H9 (cell line): ENCODE results near the gene ACOT13. TPM values are rescaled to one million over a fixed set of nuclear protein-coding genes. Genes with fewer than 3 reads are reported as not detected.

Experiments
- DNase-seq: peaks from one replicate; pipeline ENCODE4 v3.0.0-alpha.2; 2017
- H2AFZ ChIP-seq: one replicate; pipeline ENCODE4 v1.6.1; 2013; ENCODE audit warnings: mild to moderate bottlenecking, low read length, control low read depth, moderate library complexity
- H2AK5ac ChIP-seq: 2 replicates; pipeline ENCODE4 v1.6.1; 2013; ENCODE audit warnings: low read length, control low read depth, mixed read lengths; ENCODE audit not compliant: insufficient read length
- H2BK120ac ChIP-seq: one replicate; pipeline ENCODE4 v1.6.1; 2013; ENCODE audit warnings: low read depth, mild to moderate bottlenecking, low read length, control low read depth, inconsistent platforms; ENCODE audit not compliant: poor library complexity, severe bottlenecking
- H2BK12ac ChIP-seq: 2 replicates; pipeline ENCODE4 v1.6.1; 2013; ENCODE audit warnings: low read length, control low read depth, mixed read lengths, low read depth; ENCODE audit not compliant: insufficient read length
- H2BK15ac ChIP-seq: 2 replicates; pipeline ENCODE4 v1.6.1; 2013; ENCODE audit warnings: low read depth, low read length, control low read depth
- H2BK20ac ChIP-seq: one replicate; pipeline ENCODE4 v1.6.1; 2013; ENCODE audit warnings: low read depth, mild to moderate bottlenecking, low read length, control low read depth, inconsistent platforms; ENCODE audit not compliant: poor library complexity, severe bottlenecking
- H2BK5ac ChIP-seq: 2 replicates; pipeline ENCODE4 v1.6.1; 2013; ENCODE audit warnings: low read length, control low read depth, mixed read lengths; ENCODE audit not compliant: insufficient read length
- H3K14ac ChIP-seq: 2 replicates; pipeline ENCODE4 v1.6.1; 2013; ENCODE audit warnings: low read length, control low read depth; ENCODE audit not compliant: insufficient read depth
- H3K18ac ChIP-seq: 2 replicates; pipeline ENCODE4 v1.6.1; 2013; ENCODE audit warnings: low read depth, mild to moderate bottlenecking, mixed read lengths, low read length, control low read depth; ENCODE audit not compliant: insufficient read length
- H3K23ac ChIP-seq: 2 replicates; pipeline ENCODE4 v1.6.1; 2013; ENCODE audit warnings: low read length, control low read depth, mixed read lengths, low read depth; ENCODE audit not compliant: insufficient read length
- H3K23me2 ChIP-seq: 2 replicates; pipeline ENCODE4 v1.6.1; 2013; ENCODE audit warnings: low read depth, mild to moderate bottlenecking, mixed read lengths, low read length, control low read depth; ENCODE audit not compliant: insufficient read length, poor library complexity, severe bottlenecking
- H3K27ac ChIP-seq: 2 replicates; pipeline ENCODE4 v1.5.1; 2013; ENCODE audit warnings: low read length, control low read depth, mixed read lengths, low read depth; ENCODE audit not compliant: insufficient read length
- H3K27me3 ChIP-seq: 2 replicates; pipeline ENCODE4 v1.6.1; 2013; ENCODE audit warnings: low read length, control low read depth, inconsistent platforms; ENCODE audit not compliant: insufficient read depth
- H3K4ac ChIP-seq: 2 replicates; pipeline ENCODE4 v1.6.1; 2013; ENCODE audit warnings: low read depth, mild to moderate bottlenecking, control low read depth, inconsistent platforms, low read length, moderate library complexity
- H3K4me1 ChIP-seq: 2 replicates; pipeline ENCODE4 v1.6.1; 2013; ENCODE audit warnings: low read length, control low read depth, inconsistent platforms; ENCODE audit not compliant: insufficient read depth
- H3K4me2 ChIP-seq: 2 replicates; pipeline ENCODE4 v1.6.1; 2013; ENCODE audit warnings: low read length, control low read depth, mixed read lengths; ENCODE audit not compliant: insufficient read length, insufficient read depth
- H3K56ac ChIP-seq: 2 replicates; pipeline ENCODE4 v1.6.1; 2013; ENCODE audit warnings: low read depth, mild to moderate bottlenecking, mixed read lengths, low read length, control low read depth; ENCODE audit not compliant: insufficient read length
- H3K79me1 ChIP-seq: 2 replicates; pipeline ENCODE4 v1.6.1; 2013; ENCODE audit warnings: low read depth, mild to moderate bottlenecking, moderate library complexity, low read length, control low read depth, inconsistent platforms; ENCODE audit not compliant: insufficient read depth, poor library complexity, severe bottlenecking
- H3K79me2 ChIP-seq: 2 replicates; pipeline ENCODE4 v1.6.1; 2013; ENCODE audit warnings: low read length, control low read depth, inconsistent platforms; ENCODE audit not compliant: insufficient read depth
- H3K9ac ChIP-seq: 2 replicates; pipeline ENCODE4 v1.6.1; 2013; ENCODE audit warnings: low read length, control low read depth, mixed read lengths; ENCODE audit not compliant: insufficient read length; ENCODE audit errors: extremely low read depth
- H3K9me3 ChIP-seq: one replicate; pipeline ENCODE4 v1.6.1; 2013; ENCODE audit warnings: low read depth, low read length, inconsistent platforms; ENCODE audit not compliant: control insufficient read depth
- H3T11ph ChIP-seq: one replicate; pipeline ENCODE4 v1.6.1; 2013; ENCODE audit warnings: mild to moderate bottlenecking, low read length, control low read depth, inconsistent platforms
- H4K20me1 ChIP-seq: one replicate; pipeline ENCODE4 v1.6.1; 2013; ENCODE audit not compliant: control insufficient read depth, insufficient read length, insufficient read depth
- H4K5ac ChIP-seq: 2 replicates; pipeline ENCODE4 v1.6.1; 2013; ENCODE audit warnings: low read depth, mild to moderate bottlenecking, mixed read lengths, low read length, control low read depth; ENCODE audit not compliant: insufficient read length
- H4K8ac ChIP-seq: replicated peaks from 2 replicates; pipeline ENCODE4 v1.6.1; 2013; ENCODE audit warnings: low read length, control low read depth, mixed read lengths, low read depth; ENCODE audit not compliant: insufficient read length
- H4K91ac ChIP-seq: 2 replicates; pipeline ENCODE4 v1.6.1; 2013; ENCODE audit warnings: low read depth, mild to moderate bottlenecking, moderate library complexity, mixed read lengths, low read length, control low read depth; ENCODE audit not compliant: insufficient read length
- H3K27ac Mint-ChIP-seq, 3 experiments: 2 replicates in 2 of 3; 3 replicates in 1 of 3; pipeline ENCODE4 v1.8.0; 2020 to 2021; ENCODE audit warnings: mixed read lengths in 3 of 3, mild to moderate bottlenecking in 1 of 3, moderate library complexity in 1 of 3
- H3K27me3 Mint-ChIP-seq: 2 replicates; pipeline ENCODE4 v1.8.0; 2021; ENCODE audit warnings: low read depth, mild to moderate bottlenecking, moderate library complexity, mixed read lengths
- H3K36me3 Mint-ChIP-seq, 3 experiments: 2 replicates in 2 of 3; 3 replicates in 1 of 3; pipeline ENCODE4 v1.8.0; 2020 to 2021; ENCODE audit warnings: low read depth in 3 of 3, mixed read lengths in 3 of 3; ENCODE audit not compliant: insufficient read depth in 1 of 3
- H3K4me1 Mint-ChIP-seq, 2 experiments: 2 replicates each; pipeline ENCODE4 v1.8.0; 2020; ENCODE audit warnings: mixed read lengths in 2 of 2
- H3K4me3 Mint-ChIP-seq, 2 experiments: 2 replicates in 1 of 2; 3 replicates in 1 of 2; pipeline ENCODE4 v1.8.0; 2020 to 2021; ENCODE audit warnings: mild to moderate bottlenecking in 2 of 2, mixed read lengths in 2 of 2, moderate library complexity in 1 of 2
- H3K9me3 Mint-ChIP-seq, 2 experiments: 2 replicates in 1 of 2; 3 replicates in 1 of 2; pipeline ENCODE4 v1.8.0; 2020; ENCODE audit warnings: mild to moderate bottlenecking in 2 of 2, mixed read lengths in 2 of 2, moderate library complexity in 1 of 2
- CTCF ChIP-seq: fragments of 200-600 bp; sonication (generic); conservative IDR thresholded peaks from 3 replicates; pipeline ENCODE4 v1.8.0; 2021; ENCODE audit warnings: antibody characterized with exemption, mild to moderate bottlenecking
- WGBS: extraction: QIAGEN DNeasy Blood & Tissue Kit; methylation state at CpG from one replicate; pipeline ENCODE4 v1.1.7; 2013; ENCODE audit warnings: missing lambda C conversion rate, low lambda C conversion rate, mixed read lengths; ENCODE audit not compliant: insufficient read length; ENCODE audit errors: extremely low coverage; 5-methylcytosine and 5-hydroxymethylcytosine counted together
- total RNA-seq: library from RNA; stranded (reverse); gene quantifications from 2 replicates; pipeline ENCODE4 v1.2.1, GENCODE V29; 2021

The ACOT13 gene
- total RNA-seq, 1 experiment from 2014 or later, result 38.0 TPM

GRCh38 chr6:24752917-24753492, 86.1 kb downstream of the ACOT13 start:
- H3K4me3 Mint-ChIP-seq, result no peak overlapping the region

More at GRCh38 chr6:24752917-24753492, 86.1 kb downstream of the ACOT13 start:
- Histone ChIP-seq H3T11ph (no peak overlapping the region), H4K8ac (no peak overlapping the region), H3K79me2 (no peaks in the 10 kb centered on the region), H3K27ac (no peak overlapping the region), H3K23ac (no peak overlapping the region), H2BK5ac (no peak overlapping the region), H2BK12ac (no peak overlapping the region), H3K79me1 (no peaks in the 10 kb centered on the region), H3K9ac (no peak overlapping the region), H2AFZ (no peak overlapping the region), H3K4me2 (no peak overlapping the region), H3K4ac (no peak overlapping the region), H3K23me2 (no peaks in the 10 kb centered on the region), H3K4me1 (no peaks in the 10 kb centered on the region), H3K18ac (no peak overlapping the region), H2AK5ac (no peak overlapping the region), H3K27me3 (no peaks in the 10 kb centered on the region), H4K5ac (no peak overlapping the region), H3K56ac (no peak overlapping the region), H2BK20ac (no peak overlapping the region), H3K14ac (no peak overlapping the region), H4K20me1 (no peaks in the 10 kb centered on the region), H2BK120ac (no peak overlapping the region), H2BK15ac (no peak overlapping the region), H4K91ac (no peak overlapping the region), H3K9me3 (no peaks in the 10 kb centered on the region)
- Mint-ChIP-seq H3K4me1 (peaks cover 0 to 5% of the 10 kb centered on the region in 2 experiments; a peak in 3 of 4 replicates), H3K9me3 (peaks cover 6 to 11% of the 10 kb centered on the region in 2 experiments; a peak in 4 of 5 replicates), H3K27ac (no peak overlapping the region), H3K27me3 (peaks cover 5% of the 10 kb centered on the region; the same call in 1 of the 2 replicates), H3K36me3 (0 out of 7 replicates have a peak, but pooled peaks cover 0 to 1% (median 0%) of the 10 kb centered on the region in 3 experiments)
- WGBS, result no CpG with 5 or more reads among the region's 1 CpG
- no peak for DNase-seq
- TF ChIP-seq CTCF, result no peak
